ENCODE results near the gene HHLA2.

The HHLA2 gene

DNA sequence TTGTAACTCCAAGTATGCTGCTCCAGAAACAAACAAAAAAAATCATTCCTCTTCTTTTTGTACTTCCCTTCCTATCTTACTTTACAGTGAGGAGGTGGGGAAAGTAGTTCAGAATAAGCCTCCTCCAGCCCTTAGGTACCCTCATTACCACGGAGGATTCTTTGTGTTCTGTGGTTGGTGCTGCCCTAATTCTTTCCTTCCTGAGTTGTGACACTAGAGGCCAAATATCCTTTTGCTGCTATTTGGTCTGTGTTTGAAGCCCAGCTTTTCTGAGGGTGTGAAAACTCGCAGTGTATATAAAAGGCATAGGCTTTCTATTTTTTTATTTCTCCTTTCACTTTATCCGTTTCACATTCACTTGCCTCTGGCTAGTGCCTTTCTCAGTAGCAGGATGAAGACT, 98.2 kb downstream of the HHLA2 start:
- DNase-seq = no peak

DNA sequence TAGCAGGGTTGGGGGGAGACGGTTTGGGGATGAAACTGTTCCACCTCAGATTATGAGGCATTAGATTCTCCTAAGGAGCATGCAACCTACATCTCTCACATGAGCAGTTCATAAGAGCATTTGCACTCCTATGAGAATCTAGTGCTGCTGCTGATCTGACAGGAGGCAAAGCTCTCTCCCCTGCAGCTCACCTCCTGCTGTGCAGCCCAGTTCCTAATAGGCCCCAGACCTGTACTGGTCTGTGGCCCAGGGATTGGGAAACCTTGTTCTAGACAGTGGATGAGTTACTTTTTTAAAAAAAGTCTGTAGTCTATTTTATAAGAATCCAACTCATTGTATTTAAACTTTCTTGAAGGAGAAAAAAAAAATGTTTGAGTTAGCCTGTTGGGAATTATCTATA, 100.0 kb downstream of the HHLA2 start:
- no peak for DNase-seq

DNA sequence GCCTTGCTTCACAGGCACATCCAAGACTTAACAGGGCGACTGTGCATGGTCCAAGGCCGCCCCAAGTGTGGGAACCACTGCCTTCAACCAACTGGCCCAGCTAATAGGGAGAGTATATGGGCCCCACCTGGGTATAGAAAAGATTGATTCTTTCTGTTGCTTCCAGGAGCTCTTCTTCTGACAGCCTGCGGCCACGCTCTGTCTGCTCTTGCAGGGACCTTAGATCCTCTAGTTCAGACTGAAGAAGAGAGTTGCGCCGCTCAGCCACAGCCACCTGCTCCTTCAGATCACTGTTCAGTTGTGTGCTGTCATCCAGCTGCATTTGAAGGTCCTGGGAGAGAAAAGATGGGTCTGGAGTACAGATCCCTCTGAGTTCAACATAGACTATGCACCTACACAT, 102.2 kb downstream of the HHLA2 start:
- DNase-seq = no peak

DNA sequence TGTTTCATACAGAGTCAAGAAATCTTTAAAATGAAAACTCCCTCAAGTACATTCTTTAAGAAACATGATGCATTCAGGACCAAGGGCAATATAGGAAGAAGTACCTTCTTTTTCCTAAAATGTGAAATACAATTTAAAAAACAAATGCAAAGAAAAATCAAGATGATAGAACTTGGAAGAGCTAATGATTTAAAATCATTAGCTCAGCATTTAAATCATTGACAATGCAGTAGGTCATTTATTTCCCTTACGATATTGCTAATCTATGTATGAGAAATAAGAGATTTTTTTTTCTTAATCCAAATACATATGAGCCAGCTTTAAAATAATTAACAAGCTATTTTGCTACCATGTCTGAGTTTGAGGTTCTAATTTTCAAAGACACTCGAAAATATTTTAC, 105.5 kb downstream of the HHLA2 start:
- DNase-seq = no peak

DNA sequence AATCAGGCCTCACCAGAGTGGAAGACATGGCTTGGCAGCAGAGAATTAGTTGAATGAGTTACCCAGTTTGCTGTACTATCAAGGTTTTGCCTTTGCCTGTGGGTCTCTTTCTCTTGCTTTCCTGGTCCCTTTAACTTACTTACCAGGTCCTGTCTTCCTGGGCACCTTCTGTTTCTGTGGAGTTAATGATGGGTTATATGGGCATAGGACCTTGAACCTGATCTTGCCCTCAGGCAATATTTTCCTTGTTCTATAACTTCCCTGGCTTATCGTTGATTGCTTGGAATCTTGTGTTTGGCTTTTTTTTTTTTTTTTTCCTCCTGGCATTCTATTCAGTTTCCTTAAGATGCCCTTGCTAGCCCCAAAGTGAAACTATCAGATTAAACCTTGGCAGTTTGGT, 106.8 kb downstream of the HHLA2 start:
- DNase-seq = no peak

DNA sequence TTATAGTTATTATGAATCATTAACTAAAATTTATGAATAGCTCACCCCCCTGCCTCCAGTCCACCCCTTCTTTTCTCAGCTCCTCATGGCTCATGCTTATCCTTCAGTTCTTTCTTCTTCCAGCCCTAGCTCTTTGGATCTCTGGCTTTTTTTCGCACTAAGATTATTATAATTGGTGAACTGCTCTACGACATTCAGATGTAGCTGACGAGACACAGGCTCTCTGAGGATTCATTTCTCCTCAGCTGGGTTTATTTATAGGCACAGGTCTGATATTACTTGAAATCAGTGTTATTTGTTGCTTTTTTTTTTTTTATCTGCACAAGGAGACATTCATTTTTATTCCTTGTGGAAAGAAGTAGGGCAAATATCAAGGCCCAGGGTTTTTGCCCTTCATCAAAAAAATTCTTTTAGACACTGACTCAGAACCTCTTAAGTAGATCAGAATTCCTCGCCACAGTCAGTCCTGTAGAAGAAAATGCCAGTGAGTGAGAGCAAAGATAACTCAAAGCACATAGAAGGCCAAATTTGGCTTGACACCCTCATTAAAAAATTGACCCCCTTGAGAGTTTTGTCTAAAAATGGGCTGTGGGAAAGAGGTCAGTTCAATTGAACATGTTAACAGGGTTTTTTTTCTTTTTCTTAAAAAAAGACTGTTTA, 107.5 kb downstream of the HHLA2 start:
- DNase-seq = no peak

DNA sequence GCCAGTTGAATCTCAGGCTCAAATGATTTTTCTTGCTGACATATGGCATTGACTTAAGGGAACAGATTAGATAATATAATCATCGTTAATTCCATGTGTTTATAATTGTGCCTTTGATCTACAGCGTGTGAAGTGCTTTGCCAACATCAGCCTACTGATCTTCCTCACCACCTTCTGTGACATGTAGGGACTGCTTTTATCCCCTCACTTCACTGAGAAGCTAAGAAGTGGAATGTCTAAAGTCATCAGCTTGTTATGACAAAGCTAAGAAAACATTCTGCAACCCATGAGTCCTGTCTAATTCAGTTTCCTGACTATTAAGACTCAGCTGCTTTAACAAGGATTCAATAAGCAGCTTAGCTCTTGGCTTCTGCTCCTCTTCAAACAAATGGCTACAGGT, 108.0 kb downstream of the HHLA2 start:
- DNase-seq = no peak

DNA sequence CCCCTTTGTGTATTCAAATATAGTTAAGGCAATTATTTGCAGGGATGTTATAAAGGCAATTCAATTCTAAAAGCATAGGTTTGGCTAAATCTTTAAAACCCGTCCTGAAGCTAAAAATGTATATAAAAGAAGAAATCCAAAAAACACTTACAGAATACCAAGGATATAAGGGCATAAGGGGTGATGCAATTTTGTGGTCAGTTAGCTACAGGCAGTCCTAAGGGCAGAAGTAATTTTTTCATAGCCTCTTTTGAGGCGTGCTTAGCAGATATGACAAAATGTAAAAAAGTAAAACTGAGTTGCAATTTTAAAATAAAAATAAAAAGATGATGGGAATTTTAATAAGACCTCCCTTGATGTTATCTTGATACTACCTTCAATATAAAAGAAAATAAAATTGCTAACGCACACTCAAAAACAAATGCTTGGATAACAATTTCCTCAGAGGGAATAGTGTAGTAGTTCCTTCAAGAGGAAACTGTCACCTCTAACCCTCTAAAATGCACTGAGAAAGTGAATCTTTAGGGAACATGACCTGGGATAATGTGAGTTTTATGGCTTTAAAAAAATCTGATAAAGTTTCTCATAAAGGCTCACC, 109.8 kb downstream of the HHLA2 start:
- peak; percentile 28 to 67 (median 44) for DNase-seq

DNA sequence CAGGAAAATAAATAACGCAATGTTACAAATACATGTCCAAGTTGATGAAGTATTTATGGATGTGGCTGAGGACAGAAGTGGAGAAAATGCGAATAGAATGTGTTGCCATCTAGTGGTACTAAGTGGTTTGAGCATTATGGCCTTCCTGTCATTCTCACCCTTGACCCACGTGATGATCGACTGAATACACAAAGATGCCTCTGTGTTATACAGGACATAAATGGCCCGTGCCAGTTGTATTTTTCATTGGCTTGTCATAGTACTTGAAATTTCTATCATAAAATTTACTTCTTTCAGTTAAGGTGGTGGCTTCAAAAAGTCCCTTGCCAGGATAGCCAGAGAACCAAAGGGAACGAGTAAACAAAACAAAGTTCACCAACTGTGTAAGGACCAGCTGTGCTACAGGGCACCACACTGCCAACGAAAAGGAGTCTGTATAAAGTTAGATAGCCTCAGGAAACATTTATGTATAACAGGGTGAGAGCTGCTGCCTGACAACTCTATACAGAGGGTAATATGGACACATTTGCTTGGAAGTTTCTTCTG, 110.4 kb downstream of the HHLA2 start:
- DNase-seq = peak; percentile 61 to 68 (median 65)

DNA sequence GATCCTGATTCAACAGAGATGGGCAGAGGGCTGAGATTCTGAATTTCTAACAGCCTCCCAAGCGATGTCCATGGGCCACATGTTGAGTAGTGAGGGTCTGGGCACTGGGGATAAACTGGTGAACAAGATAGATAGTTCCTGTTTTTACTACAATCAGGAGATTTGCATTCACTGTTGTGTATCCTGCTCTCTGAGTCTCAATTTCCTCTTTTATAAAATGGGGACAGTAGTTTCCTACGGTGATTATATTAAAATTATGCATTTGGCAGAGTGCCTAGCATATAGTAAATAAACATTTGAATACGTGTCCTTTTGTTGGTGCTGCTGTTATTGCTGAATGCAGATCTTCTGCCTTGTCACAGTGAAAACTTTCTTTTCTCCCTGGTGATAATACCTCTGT, 111.5 kb downstream of the HHLA2 start:
- DNase-seq = peak; percentile 24 to 63 (median 61)

DNA sequence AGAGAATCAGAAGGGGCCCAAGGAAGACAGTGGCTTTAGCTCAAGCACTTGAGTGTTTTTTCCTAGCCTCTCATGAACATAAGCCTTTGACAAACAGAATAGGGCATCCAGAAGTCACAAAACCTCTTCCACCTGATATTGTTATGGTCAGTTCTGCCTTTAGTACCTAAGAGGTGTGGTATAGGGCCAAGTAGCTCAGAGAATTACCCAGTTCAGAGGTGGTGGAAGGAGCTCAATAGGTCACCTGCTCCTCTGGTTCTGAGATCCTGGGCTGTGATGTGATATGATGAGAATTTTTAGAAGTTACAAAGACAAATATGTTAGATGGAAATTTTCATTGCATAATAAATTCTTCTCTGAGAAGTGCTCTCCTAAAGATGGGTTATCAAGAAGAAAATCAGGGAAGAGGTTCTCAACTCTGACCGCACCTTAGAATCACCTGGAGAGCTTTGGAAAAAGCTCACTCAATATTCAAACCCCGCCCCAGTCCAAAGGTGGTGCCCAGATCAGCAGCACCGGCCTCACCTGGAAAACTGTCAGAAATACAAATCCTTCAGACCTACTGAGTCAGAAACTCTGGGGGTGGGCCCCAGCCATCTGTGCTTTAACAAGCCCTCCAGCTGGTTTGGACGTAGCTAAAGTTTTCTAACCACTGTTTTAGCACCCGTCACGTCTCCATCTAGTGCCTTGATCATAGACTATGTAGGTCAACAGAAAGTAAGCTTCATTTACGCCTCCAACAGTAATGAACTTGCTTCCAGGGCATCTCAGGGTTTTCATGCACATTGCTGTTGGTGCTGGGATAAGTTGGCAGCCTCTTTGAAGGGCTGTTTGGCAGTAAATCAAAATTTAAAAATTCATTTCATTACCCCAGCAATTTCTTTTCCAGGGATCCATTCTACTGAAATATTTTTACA, 112.8 kb downstream of the HHLA2 start:
- DNase-seq = no peak

DNA sequence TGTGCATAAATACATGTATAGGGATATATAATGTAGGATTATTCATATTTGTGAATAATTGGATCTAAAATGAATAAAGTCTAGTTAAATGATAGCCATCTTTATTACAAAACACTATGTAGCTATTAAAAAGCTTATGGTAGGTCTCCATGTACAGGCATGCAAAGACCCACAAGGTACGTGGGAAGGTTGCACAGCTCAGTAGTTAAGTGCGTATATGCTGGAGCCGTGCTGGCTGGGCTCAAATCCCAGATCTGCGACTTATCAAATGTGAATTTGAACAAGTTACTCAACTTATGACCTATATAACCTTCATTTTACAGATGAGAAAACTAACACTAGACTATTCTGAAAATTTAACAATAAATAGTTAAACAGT, 113.4 kb downstream of the HHLA2 start:
- no peak for DNase-seq

DNA sequence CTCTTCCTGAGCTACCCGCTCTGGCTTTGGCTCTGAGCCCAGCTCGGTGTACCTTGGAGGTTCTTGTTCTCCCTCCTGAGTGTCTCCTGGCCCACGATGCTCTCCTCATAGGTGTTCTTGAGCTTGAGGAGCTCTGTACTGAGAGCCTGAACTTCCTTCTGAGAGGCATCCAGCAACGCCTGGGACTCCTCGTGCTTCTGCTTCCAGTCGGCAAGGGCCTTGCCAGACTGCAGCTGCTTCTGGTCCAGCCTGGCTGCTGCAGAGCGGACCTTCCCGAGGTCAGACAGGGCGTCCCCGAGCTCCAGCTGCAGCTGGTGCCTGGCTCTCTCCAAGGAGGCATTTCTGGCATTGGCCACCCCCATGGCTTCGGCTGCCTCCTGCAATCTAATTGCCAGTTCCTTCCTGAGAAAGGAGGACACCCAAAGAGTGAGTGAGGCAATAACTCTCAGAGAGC, 114.2 kb downstream of the HHLA2 start:
- DNase-seq = no peak

DNA sequence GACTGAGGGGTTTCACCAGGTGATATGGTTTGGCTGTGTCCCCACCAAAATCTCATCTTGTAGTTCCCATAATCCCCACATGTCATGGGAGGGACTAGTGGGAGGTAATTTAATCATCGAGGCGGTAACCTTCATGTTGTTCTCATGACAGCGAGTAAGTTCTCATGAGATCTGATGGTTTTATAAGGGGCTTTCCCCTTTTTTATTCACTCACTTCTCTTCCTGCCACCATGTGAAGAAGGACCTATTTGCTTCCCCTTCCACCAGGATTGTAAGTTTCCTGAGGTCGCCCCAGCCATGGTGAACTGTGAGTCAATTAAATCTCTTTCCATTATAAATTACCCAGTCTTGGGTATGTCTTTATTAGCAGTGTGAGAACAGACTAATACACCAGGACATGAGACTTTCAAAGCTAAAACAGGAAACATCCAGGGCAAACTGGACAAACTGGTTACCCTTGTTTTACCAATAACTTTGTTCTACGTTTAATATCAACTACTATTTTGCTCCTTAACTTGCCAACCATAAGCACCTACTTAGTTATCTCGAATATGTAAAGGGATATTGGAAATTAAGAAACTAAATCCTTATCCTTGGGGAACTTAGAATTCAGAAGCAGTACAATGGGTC, 115.9 kb downstream of the HHLA2 start:
- DNase-seq = peak; percentile 25 to 53 (median 51)

DNA sequence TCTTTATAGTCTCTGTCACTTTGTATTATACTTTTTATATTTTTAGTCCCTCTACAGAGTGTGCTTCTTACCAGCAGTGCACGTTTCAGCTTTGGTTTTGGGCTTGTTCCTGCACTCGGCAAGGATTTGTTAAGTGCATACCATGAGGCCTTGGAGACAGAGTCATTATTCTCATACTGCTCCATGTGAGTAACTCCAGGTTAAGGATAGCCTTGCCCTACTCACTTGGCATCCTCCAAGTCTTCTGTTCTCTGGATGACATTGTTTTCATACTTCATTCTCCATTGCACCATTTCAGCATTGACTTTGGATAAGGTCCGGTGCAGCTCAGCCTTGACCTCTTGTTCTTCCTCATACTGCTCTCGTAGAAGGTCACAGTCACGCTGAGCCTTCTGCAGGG, 117.7 kb downstream of the HHLA2 start:
- DNase-seq = no peak

DNA sequence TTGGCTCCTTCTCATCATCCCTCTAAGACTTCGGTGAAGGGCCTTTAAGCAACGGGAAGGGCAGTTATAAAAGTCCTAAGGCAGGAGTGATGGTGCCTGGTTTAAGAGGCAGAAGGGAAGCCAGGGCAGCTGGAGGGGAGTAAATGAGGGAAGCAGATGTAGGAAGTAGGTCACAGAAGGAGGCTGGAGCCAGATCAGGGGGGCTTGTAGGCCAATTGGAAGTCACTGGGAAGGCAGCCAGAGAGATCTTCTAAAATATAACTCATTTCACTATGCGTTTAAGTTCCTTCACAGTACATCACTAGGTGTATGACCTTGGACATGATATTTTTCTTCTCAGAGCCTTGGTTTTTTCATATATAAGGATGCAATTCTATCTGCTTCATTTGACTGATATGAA, 119.3 kb downstream of the HHLA2 start:
- no peak for DNase-seq

DNA sequence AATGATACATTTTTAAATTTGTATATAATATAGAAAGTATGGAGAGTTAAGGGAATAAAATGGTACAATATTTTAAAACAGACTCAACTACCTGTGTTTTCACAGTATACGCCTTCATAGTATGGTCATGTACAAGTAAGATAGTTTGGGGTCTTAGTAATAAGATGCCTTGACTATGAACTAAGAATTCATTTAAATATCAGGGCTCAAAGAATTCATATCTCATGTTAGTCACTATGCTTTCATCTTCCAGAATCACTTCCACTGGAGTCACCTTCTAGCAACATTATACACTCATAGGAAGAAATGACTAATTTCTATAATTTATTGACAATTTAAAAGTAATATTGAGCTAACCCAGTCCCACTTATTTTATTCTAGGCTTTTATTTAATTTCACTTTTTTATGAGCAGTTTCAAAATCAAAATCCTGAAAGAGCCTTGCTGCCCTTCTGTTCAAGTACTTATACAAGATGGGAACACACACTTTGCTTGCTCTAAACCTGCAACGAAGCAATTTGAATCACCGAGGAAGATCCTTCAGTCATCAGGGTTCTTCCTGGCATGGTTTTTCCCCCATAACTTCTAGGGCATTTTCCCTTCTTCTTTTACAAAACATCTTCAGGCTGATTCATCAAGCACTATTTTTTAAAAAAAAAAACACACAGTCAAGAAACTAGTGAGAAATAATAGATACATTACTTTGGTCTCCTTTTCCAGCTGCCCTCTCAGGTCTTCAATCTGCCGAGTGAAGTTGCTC, 119.9 kb downstream of the HHLA2 start:
- DNase-seq = peak; percentile 33 to 55 (median 50)

DNA sequence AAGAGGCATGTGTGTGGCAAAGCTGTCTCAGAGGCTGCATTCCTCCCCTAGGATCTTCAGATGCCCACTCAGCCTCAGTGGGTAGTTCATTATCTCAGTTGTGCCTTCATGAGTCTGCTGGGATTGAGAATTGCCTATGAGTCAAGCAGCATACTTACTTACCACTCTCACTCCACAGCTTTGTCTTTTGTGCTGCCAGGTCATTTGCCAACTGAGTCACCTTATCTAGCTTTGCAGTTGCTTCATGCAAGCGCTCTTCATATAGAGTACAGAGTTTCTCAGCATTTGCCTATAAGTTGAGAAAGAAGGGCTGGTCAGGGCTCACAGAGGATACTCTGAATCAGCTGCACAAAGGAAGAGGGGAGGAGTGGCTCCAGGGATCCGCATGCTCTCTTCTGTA, 124.6 kb downstream of the HHLA2 start:
- DNase-seq = peak in 2 of 3 donors; percentile 4 to 29

Data from suppressor macrophage treated with lipopolysaccharide for 1 hour (primary cell).